Loucy (cell line): ENCODE measurements around the gene MPZL1.

Source experiments
- H2AFZ ChIP-seq: fragments of 200-600 bp; sonication (generic); 2 replicates; pipeline ENCODE4 v1.6.0; 2016; ENCODE audit warnings: antibody characterized with exemption, mild to moderate bottlenecking, low read length, moderate library complexity
- H3F3A ChIP-seq: fragments of 200-600 bp; 2 replicates; pipeline ENCODE4 v1.6.0; 2016; ENCODE audit warnings: antibody characterized with exemption, low read depth, mild to moderate bottlenecking
- H3K27me3 ChIP-seq: fragments of 200-600 bp; sonication (generic); 2 replicates; pipeline ENCODE4 v1.6.1; 2014; ENCODE audit warnings: low read length, mild to moderate bottlenecking; ENCODE audit not compliant: insufficient read depth, poor library complexity, severe bottlenecking
- H3K36me3 ChIP-seq: fragments of 200-600 bp; sonication (generic); 2 replicates; pipeline ENCODE4 v1.6.1; 2016; ENCODE audit warnings: low read length; ENCODE audit not compliant: insufficient read depth
- H3K4me1 ChIP-seq: fragments of 200-600 bp; sonication (generic); 2 replicates; pipeline ENCODE4 v1.5.1; 2014; ENCODE audit warnings: low read length, mild to moderate bottlenecking; ENCODE audit not compliant: insufficient read depth, poor library complexity, severe bottlenecking
- H3K4me2 ChIP-seq: fragments of 200-600 bp; sonication (generic); 2 replicates; pipeline ENCODE4 v1.6.0; 2014; ENCODE audit warnings: antibody characterized with exemption, low read length, low read depth, mild to moderate bottlenecking; ENCODE audit not compliant: poor library complexity, severe bottlenecking
- H3K4me3 ChIP-seq: fragments of 200-600 bp; sonication (generic); 2 replicates; pipeline ENCODE4 v1.5.1; 2014; ENCODE audit warnings: low read length, mild to moderate bottlenecking, mixed read lengths; ENCODE audit not compliant: poor library complexity, severe bottlenecking
- H3K79me2 ChIP-seq: fragments of 200-600 bp; sonication (generic); 2 replicates; pipeline ENCODE4 v1.6.1; 2014; ENCODE audit warnings: low read length; ENCODE audit not compliant: insufficient read depth
- H3K9ac ChIP-seq: fragments of 200-600 bp; sonication (generic); 2 replicates; pipeline ENCODE4 v1.6.0; 2014; ENCODE audit warnings: mild to moderate bottlenecking, low read depth, low read length, moderate library complexity; ENCODE audit not compliant: poor library complexity, severe bottlenecking
- H3K9me2 ChIP-seq: fragments of 200-600 bp; sonication (generic); replicated peaks from 2 replicates; pipeline ENCODE4 v1.6.1; 2016; ENCODE audit warnings: low read depth, low read length, mixed read lengths
- H3K9me3 ChIP-seq: fragments of 200-600 bp; sonication (generic); 2 replicates; pipeline ENCODE4 v1.6.1; 2014; ENCODE audit warnings: mild to moderate bottlenecking, antibody characterized with exemption, low read length, low read depth; ENCODE audit not compliant: insufficient read depth
- H4K20me1 ChIP-seq: fragments of 200-600 bp; sonication (generic); 2 replicates; pipeline ENCODE4 v1.6.0; 2014; ENCODE audit warnings: antibody characterized with exemption, low read length, mild to moderate bottlenecking; ENCODE audit not compliant: insufficient read depth, poor library complexity, severe bottlenecking
- CTCF ChIP-seq: fragments of 200-600 bp; sonication (generic); conservative IDR thresholded peaks from 2 replicates; pipeline ENCODE4 v1.5.1; 2014; ENCODE audit warnings: mild to moderate bottlenecking, antibody characterized with exemption, low read length
- EZH2phosphoT487 ChIP-seq: fragments of 200-600 bp; IDR thresholded peaks from 2 replicates; pipeline ENCODE4 v1.6.1; 2018; ENCODE audit warnings: antibody characterized with exemption, mild to moderate bottlenecking, moderate library complexity, borderline replicate concordance

Gene MPZL1

GRCh38 chr1:167723707-167724323 is 2.0 kb downstream of the MPZL1 start:
- Histone ChIP-seq H2AFZ (no peak overlapping the region), H3K9me3 (no peaks in the 10 kb centered on the region), H3K4me1 (peaks cover 55% of the 10 kb centered on the region), H3K9ac (peak overlapping the region; percentile 83), H3K4me2 (peak overlapping the region; percentile 86), H3F3A (no peaks in the 10 kb centered on the region), H4K20me1 (peaks cover 47% of the 10 kb centered on the region), H3K9me2 (no peaks in the 10 kb centered on the region), H3K4me3 (peak overlapping the region; percentile 90), H3K36me3 (no peaks in the 10 kb centered on the region), H3K79me2 (peaks cover 66% of the 10 kb centered on the region), H3K27me3 (no peaks in the 10 kb centered on the region)
- TF ChIP-seq EZH2phosphoT487 (no peak), CTCF (no peak)

GRCh38 chr1:167726008-167726407 is 4.2 kb downstream of the MPZL1 start:
- Histone ChIP-seq H3K79me2 (peaks cover 87% of the 10 kb centered on the region), H3K4me1 (peaks cover 56% of the 10 kb centered on the region), H3K9ac (peak overlapping the region; percentile 34), H3K9me2 (no peaks in the 10 kb centered on the region), H3F3A (no peaks in the 10 kb centered on the region), H3K27me3 (no peaks in the 10 kb centered on the region), H4K20me1 (peaks cover 61% of the 10 kb centered on the region), H3K4me2 (peak overlapping the region; percentile 65), H2AFZ (no peak overlapping the region), H3K9me3 (no peaks in the 10 kb centered on the region), H3K4me3 (peak overlapping the region; percentile 59), H3K36me3 (peaks cover 11% of the 10 kb centered on the region; the same call in 1 of the 2 replicates)
- TF ChIP-seq CTCF: no peak
- no peak for TF ChIP-seq EZH2phosphoT487

DNA sequence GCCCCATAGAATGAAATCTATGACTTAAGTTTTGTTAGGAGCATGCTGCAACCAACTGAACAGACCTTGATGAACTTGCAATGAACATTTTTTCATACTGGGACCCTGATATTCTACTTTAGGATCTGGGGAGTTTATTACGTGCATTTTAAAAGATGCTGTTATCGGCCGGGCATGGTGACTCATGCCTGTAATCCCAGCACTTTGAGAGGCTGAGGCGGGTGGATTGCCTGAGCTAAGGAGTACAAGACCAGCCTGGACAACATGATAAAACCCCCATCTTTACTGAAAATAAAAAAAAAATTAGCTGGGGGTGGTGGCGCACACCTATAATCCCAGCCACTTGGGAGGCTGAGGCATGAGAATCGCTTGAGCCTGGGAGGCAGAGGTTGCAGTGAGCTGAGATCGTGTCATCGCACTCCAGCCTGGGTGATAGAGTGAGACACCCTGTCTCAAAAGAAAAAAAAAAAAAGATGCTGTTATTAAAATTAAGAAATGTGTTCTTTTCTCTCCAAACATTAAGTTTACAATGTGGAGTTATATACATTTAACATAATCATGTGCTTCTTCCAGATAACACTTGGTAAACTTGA is 7.1 kb downstream of the MPZL1 start:
- Histone ChIP-seq H2AFZ (no peak overlapping the region), H4K20me1 (peaks cover 53% of the 10 kb centered on the region), H3K9me2 (no peaks in the 10 kb centered on the region), H3K4me2 (peak overlapping the region; percentile 43), H3F3A (no peaks in the 10 kb centered on the region), H3K27me3 (no peaks in the 10 kb centered on the region), H3K4me3 (no peak overlapping the region), H3K79me2 (peaks cover 94% of the 10 kb centered on the region), H3K4me1 (peaks cover 41% of the 10 kb centered on the region), H3K9me3 (no peaks in the 10 kb centered on the region), H3K36me3 (peaks cover 22% of the 10 kb centered on the region; the same call in 1 of the 2 replicates), H3K9ac (no peak overlapping the region)
- TF ChIP-seq EZH2phosphoT487: no peak
- TF ChIP-seq CTCF: no peak
